GM21515 (cell line): ENCODE data around the gene LSM10.
A peak's percentile ranks its signal among the peaks of the same experiment; 100 is the strongest.

ENCODE experiments used
- ATAC-seq: cut with Tn5 transposase; IDR thresholded peaks from one replicate; pipeline ENCODE4 v1.9.1; 2021; ENCODE audit not compliant: unreplicated experiment

LSM10 gene

DNA sequence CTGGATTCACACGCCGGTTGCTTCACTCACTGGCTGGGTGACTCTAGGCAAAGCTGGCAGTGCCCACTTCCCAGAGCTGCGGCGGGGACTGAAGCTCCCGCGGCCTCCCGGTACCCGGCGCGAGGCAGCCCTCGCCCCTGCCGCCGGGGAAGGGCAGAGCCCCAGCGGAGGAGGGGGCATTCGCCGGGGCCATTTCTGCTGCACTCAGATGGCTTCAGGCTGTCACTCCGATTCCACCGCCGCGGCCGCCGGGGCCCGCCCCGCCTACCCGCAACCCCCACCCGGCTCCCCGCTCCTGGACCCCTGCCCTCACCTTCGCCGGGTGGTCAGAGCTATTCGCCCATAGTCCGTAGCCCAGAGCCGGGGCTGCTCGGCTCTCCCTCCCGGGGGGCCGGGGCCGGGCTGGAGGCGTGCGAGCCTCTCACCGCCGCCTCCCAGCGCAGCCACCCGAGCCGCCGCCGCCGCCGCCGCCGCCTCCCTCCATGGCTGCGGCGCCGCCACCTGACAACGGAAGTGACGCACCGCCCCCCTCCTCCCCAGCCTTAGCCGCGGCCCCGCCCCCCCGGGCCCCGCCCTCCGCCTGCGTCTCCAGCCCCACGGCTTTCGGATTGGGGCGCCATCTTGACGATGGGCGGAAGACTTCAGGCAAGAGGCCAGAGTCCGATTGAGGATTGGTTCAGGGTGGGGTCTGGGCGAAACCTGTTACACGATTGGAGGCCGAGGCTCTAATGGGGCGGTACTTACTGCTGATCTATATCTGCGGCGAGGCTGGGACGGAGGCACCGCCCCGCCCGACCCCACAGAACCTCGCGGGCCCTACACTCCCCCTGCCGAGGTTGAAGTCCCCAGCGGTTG is 12.1 kb downstream of the LSM10 start, which contains the start of gene STK40:
Gene STK40 (minus strand): TSS at position 515 of the 855 bp plus-strand sequence. CDS start 24,592 bp downstream, outside the sequence.
- ATAC-seq: peak; percentile 74

DNA sequence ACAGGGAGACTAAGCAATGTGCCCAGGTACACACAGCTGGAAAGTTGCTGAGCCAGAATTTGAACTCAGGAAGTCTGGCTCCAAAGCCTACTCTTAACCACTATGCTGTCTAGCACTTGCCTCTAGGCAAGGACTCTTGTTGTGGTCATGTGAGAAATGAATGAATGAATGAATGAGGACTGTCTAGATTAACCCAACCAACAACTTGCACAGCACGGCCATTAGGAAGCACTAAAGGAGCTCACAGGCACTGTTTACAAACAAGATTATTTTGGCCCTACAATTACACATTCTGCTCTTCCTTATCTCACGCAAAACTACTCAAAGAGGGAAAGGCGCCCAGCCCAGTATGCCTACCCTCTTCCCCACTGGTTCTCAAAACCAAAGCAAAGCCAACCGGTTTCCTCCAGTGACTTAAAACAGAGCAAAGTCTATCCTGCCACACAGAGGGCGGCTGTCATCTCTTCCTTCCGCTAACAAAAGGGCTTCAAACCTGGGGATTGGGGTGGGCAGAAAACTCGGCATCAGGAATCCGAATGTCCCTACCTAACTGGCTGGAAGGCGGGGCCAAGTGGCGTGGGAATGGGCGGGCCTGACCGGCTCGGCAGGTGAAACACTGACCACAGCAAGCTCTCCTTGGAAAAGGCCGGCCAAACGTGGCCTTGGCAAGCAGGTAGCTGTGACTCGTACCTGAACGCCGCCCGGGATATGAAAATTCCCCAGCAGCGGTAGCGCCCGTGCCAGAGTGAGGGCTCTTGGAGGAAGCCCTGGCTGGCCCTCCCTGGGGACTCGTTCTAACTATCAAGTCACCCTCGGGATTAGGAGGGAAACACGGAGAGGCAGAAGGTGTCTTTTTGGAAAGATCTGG is 12.9 kb downstream of the LSM10 start:
- ATAC-seq: no peak

DNA sequence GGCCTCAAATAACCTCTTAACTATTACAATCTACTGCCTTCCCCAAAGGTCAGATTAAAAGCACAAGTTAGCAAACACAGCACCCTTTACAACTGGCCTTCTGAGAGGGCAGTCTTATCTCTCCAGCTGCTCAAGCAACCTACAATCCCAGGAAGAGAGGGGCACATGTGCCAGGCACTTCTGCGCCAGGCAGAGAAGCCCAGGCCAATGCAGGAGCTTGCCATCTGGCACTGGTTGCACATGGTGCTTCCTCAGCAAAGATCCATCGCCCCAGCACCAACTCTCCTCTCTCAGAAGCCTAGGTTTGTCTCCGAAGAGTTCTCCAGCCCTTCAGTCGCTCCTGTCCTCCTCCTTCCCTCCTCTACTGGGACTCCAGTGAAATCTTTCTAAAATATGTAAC is 14.5 kb downstream of the LSM10 start:
- no peak for ATAC-seq

- no peak for ATAC-seq
Measured at GRCh38 chr1:36382669-36383068, 15.0 kb downstream of the LSM10 start.

- ATAC-seq: no peak
Measured at GRCh38 chr1:36382231-36382630, 15.5 kb downstream of the LSM10 start.

DNA sequence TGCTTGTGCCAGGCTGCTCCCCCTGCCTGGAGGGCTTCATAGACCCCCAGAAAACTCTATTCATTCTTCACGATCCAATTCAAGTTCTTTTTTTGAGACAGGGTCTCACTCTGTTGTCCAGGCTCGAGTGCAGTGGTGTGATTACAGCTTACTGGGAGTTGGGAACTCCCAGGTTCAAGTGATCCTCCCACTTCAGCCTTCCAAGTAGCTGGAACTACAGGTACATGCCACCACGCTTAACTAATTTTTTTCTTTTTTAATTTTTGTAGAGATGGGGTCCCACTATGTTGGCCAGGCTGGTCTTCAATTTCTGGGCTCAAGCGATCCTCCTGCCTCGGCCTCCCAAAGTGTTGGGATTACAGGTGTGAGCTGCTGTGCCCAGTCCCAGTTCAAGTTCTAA is 16.3 kb downstream of the LSM10 start:
- no peak for ATAC-seq

DNA sequence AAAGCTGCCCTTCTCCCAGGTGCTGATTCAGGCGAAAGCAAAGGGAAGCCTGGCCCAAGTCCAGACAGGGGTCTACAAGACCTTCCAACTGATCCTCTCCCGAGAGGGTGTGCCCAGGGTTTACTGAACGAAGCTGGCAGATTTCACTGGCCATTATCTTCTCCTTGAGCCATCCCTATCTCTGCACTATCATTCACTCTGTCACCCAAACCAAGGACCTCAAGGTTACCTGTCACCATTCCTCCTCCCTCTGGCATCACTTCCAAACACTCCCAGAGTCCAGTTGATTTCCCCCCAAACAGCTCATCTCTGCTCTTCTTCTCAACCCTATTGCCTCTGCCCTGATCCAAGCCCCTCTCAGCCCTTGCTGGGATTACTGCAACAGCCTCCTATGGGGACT is 16.9 kb downstream of the LSM10 start:
- no peak for ATAC-seq

DNA sequence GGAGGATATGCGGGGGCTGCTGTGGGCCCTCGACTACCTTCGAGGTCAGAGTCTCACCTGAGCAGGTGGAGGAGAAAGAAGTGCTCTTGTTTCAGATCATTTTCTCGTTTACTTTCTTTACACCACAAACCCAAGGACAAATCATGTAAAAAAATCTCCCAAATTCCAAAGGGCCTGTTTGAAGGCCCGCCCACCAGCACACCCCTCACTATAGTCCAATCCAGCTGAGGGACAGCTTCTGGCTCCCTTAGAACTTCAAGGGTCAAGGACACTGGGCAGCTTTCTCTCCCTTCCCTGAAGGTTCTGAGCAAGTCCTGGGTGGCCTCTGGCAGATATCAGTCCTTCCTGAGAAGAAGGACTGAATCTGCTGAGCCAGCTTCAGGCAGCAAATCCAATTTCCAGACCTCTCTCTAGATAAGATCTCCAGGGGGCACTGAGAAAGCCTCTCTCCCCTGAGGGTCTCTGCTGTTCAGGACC is 17.5 kb downstream of the LSM10 start:
- ATAC-seq: no peak

- no peak for ATAC-seq
Measured at GRCh38 chr1:36377791-36378492, 19.8 kb downstream of the LSM10 start.

DNA sequence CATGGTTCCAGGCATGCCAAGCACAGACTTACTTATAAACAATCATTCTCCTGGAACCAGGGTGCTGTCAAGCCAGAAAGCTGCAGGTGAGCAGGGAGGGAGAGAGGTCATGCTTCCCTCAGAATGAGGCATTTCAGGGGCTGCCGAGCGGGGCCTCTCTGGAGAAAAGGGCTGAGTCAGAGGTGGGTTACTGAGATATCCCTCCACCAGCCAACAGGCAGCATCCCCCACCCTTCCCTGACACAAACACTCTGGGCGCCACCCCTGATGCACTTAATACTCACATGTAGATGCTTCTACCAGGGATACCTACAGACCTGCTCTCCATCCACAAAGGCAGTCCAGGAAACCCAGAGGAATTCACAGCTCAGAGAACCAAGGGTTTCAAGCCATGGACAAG is 25.1 kb downstream of the LSM10 start:
- no peak for ATAC-seq

DNA sequence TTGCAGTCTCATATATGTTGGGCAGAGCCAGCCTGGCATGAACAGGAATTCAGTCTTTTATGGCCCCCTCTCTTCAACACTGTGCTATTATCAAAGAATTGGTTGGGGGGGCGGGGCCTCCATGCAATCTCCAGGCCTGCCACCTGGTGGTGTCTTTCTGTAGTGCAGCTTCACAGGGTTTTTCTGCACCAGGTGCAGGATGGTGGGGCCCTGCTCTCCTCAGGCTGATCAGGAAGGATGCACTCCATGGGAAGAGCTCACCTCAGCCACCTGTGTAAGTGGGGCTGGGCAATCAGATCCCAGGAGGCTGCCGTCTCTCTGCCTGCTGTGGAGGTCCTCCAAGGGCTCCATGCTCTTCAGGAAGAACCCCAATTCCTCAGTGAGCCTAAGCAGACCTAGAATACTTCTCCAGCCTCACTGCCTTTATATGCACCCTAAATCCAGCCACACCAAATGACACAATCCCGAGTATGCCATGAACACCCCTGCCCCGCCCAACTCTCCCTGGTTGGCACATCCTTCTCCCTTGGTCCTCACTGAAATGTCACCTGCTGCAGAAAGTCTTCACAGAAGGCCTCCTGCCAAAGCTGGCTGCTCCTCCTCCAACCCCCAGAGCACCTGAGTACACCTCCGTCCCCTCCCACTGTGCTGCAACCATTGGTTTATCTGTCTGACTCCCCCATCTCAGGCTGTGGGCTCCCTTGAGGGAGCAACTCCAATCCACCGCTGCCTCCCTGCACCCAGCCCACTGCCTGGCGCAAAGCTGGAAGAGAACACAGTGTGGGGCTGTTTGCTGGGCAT is 28.4 kb downstream of the LSM10 start:
- no peak for ATAC-seq

- no peak for ATAC-seq
Measured at GRCh38 chr1:36367798-36368197, 29.9 kb downstream of the LSM10 start.

DNA sequence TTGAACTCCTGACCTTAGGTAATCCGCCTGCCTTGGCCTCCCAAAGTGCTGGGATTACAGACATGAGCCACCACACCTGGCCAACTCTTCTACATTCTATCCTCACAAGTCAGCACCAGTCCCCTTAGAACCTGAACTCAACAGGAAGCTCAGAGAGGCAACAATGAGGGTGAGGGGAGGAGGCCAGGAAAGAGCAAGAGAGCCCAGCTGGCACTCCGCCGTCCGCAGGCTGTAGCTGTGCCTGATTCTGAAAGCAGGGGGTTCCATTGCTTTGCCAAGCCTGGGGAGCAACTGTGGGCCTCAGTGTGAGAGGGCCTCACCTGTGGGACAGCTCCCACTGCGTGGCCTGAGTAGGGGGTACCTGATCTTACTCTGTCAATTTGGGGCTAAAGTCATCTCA is 30.6 kb downstream of the LSM10 start:
- no peak for ATAC-seq

- no peak for ATAC-seq
Measured at GRCh38 chr1:36366091-36366661, 31.5 kb downstream of the LSM10 start.

DNA sequence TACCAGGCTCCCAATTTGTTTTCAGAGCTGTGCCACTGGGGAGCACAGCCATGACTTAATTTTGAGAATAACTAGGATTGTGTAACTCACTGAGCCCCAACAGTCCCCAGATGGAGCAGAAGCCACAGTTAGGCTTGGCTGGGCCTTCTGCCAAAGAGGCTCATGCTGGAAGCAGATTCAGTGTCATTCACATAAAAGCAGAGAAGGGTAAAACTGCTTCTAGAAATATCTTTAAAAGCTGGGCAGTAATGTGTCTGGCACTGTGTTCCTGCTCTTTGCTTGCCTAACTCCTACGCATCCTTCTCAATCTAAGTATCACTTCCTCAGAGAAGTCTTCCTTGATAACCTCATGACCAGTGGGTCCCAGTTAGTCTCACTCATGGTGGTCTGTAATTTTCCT is 32.3 kb downstream of the LSM10 start:
- no peak for ATAC-seq

DNA sequence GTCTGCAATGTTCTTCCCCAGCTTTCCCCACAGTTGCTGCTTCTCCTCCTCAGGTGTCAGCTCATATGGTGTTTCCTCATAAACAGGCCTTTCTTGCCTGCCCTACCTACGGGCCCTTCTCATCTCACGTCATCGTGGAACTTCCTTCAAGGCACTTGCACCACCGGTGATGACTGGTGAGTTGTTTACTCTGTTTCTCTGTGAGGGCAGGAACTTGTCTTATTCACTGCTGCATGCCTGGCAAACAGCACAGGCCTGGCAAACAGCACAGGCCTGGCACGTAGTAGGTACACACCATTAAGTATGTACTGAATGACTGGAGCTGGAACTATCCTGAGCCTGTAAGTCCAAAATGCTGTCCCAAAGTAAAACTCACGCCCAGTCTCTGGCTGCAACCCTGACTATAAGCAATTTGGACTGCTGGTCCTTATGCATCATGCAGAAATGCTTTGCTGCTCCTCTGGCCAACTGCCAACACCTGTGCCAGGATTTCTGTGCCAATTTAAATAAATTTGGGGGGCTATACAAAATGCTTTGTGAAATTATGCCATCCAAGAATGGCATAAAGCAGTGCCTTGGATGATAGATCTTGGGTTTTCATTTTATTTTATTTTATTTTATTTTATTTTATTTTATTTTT is 37.7 kb downstream of the LSM10 start:
- ATAC-seq: no peak

GRCh38 chr1:36359383-36359782 is 38.3 kb downstream of the LSM10 start:
- no peak for ATAC-seq

- no peak for ATAC-seq
Measured at GRCh38 chr1:36358514-36359084, 39.1 kb downstream of the LSM10 start.

GRCh38 chr1:36355811-36356210 is 41.9 kb downstream of the LSM10 start:
- ATAC-seq: no peak
